Activated T-cell treated with anti-CD3 and anti-CD28 coated beads, Interleukin-2, amount 50 U/mL, for 48 hours (primary cell): ENCODE results near the gene SEMA4A.
A peak's percentile ranks its signal among the peaks of the same experiment; 100 is the strongest.
"Not testable (repeated sequence)": the region's sequence is repeated elsewhere in the genome, so short reads cannot be mapped to it uniquely, and the experiment has no call there.

ENCODE experiments used
- DNase-seq, 2 experiments: peaks; one replicate each; pipeline ENCODE4 v3.0.0-alpha.2; 2020

The SEMA4A gene

GRCh38 chr1:156198831-156199349 is 45.5 kb downstream of the SEMA4A start:
- DNase-seq, result peak in 1 of 2 experiments; percentile 61

DNA sequence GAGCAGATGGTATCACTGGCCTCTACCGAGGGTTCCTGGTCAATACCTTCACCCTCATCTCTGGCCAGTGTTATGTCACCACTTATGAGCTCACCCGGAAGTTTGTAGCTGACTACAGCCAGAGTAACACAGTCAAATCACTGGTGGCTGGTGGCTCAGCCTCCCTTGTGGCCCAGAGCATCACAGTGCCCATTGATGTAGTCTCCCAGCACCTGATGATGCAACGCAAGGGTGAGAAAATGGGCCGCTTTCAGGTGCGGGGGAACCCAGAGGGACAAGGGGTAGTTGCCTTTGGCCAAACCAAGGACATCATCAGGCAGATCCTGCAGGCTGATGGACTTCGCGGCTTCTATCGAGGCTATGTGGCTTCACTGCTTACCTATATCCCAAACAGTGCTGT is 46.7 kb downstream of the SEMA4A start:
- no peak for DNase-seq

- DNase-seq, result no peak
Measured at GRCh38 chr1:156203331-156203730, 49.9 kb downstream of the SEMA4A start.

- DNase-seq, result no peak
Measured at GRCh38 chr1:156204686-156205085, 51.3 kb downstream of the SEMA4A start.

DNA sequence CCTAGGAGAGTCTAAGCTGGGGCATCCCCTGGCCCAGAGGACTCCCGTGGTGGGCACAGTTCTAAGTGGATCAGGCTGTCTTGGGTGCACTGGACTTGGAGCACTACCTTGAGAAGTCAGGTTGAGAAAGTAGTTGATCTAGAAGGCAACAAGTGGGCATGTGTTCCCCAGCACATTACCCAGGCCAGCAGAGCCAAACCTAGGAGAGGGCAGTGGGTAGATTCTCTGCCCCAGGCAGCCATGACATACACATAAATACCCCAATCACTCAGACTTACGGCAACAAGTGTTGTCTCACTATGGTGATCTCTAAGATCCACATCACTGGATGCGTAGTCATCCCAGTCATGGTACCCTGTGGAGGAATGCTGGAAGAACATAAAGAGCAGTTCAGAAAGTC is 57.9 kb downstream of the SEMA4A start:
- DNase-seq, result no peak

GRCh38 chr1:156212130-156212529 is 58.7 kb downstream of the SEMA4A start:
- DNase-seq, result no peak

DNA sequence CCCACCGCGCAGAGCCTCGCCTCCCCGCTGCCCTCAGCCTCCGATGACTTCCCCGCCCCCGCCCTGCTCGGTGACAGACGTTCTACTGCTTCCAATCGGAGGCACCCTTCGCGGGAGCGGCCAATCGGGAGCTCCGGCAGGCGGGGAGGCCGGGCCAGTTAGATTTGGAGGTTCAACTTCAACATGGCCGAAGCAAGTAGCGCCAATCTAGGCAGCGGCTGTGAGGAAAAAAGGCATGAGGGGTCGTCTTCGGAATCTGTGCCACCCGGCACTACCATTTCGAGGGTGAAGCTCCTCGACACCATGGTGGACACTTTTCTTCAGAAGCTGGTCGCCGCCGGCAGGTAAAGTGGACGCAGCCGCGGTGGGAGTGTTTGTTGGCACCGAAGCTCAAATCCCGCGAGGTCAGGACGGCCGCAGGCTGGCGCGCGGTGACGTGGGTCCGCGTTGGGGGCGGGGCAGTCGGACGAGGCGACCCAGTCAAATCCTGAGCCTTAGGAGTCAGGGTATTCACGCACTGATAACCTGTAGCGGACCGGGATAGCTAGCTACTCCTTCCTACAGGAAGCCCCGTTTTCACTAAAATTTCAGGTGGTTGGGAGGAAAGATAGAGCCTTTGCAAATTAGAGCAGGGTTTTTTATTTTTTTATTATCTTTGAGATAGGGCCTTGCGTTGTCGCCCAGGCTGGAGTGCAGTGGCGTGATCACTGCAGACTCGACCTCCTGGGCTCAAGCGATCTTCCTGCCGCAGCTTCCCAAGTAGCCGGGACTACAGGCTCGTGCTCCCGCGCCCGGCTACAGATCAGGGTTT is 59.7 kb downstream of the SEMA4A start, which contains the start of gene PMF1:
Gene PMF1, plus strand, starts transcription at position 175 of the 811 bp plus-strand sequence. Its CDS starts 9 bp downstream, at position 184.
- peak; percentile 97 to 98 for DNase-seq

GRCh38 chr1:156213644-156213966 is 60.2 kb downstream of the SEMA4A start:
- DNase-seq, result no peak

DNA sequence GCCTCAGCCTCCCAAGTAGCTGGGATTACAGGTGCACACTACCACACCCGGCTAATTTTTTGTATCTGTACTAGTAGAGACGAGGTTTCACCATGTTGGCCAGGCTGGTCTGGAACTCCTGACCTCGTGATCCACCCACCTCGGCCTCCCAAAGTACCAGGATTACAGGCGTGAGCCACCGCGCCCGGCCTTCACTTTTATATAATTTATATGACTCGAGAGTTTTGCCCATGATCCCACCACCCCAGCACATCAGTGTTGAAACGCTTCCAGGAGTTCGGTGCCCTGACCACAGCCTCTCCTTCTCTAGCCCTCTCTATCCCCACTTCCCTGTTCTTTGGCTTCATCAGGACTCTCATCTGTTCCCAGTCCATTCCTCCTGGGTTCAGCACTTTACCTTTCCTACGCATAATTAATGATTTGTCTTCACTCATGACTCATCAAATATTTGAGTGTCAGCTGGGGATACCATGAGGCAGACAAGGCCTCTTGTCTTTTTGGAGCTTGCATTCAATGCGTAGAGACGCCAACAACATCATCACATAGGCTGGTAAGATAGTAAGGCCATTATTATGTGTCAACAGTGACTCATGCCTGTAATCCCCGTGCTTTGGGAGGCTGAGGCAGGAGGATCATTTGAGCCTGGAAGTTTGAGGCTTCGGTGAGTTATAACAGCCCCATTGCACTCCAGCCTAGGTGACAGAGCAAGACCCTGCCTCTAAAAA is 60.8 kb downstream of the SEMA4A start:
- DNase-seq, result peak; percentile 68 to 70

DNA sequence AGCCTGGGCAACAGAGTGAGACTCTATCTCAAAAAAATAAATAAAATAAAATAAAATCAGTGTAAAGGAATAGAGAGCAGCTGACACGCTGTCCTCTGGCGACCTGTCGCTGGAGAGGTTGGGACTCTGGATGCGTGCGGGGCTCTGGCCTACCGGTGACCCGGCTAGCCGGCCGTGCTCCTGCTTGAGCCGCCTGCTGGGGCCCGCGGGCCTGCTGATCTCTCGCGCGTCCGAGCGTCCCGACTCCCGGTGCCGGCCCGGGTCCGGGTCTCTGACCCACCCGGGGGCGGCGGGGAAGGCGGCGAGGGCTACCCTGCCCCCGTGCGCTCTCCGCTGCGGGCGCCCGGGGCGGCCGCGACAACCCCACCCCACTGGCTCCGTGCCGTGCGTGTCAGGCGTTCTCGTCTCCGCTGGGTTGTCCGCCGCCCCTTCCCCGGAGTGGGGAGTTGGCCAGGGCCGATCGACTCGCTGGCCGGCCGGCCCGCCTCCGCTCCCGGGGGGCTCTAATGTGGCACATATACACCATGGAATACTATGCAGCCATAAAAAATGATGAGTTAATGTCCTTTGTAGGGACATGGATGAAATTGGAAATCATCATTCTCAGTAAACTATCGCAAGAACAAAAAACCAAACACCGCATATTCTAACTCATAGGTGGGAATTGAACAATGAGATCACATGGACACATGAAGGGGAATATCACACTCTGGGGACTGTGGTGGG is 63.1 kb downstream of the SEMA4A start:
- not testable (repeated sequence) for DNase-seq

- DNase-seq, result no peak
Measured at GRCh38 chr1:156217871-156218270, 64.5 kb downstream of the SEMA4A start.

DNA sequence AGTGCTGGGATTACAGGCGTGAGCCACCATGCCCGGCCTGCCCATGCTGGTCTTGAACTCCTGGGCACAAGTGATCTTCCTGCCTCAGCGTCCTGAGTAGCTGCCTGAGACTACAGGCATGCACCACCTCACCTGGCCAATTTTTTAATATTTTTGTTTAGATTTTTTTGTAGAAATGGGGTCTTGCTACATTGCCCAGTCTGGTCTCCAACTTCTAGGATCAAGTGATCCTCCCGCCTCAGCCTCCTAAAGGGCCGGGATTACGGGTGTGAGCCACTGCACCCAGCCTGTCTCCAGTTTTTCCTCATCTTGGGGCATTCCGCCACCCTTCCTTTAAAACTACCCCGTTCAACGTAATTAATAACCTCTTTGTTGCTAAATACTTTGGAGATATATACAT is 66.8 kb downstream of the SEMA4A start:
- DNase-seq, result no peak

- peak in 1 of 2 experiments; percentile 57 for DNase-seq
Measured at GRCh38 chr1:156221986-156222692, 68.8 kb downstream of the SEMA4A start.

DNA sequence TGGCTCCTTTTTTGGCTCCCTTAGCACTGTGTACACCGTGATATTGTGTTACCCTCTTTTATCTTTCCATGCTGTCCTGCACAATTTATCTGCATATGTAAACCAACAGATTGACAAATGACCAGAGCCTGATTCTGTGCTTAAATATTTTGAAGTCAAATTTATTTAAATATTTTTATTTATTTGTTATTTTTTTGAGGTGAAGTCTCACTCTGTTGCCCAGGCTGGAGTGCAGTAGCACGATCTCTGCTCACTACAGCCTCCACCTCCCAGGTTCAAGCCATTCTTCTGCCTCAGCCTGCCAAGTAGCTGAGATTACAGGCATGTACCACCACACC is 72.3 kb downstream of the SEMA4A start:
- no peak for DNase-seq

DNA sequence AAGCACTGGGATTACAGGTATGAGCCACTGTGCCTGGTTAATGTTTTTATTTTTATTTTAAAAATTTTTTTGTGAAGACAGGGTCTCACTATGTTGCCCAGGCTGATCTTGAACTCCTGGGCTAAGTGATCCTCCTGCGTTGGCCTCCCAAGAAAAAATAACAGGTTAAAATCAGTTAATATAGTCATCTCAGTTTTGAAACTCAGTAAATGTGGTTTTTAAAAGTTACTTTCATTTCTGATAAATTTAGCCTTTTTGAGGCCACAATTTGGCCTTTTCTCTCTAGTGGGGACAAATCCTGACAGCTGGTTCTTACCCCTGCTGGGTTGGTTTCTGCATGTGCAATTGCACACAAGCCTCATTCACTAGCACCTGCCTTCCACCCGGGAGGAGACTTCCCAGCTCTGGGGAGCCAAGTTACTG is 72.7 kb downstream of the SEMA4A start:
- DNase-seq, result peak in 1 of 2 experiments; percentile 53

DNA sequence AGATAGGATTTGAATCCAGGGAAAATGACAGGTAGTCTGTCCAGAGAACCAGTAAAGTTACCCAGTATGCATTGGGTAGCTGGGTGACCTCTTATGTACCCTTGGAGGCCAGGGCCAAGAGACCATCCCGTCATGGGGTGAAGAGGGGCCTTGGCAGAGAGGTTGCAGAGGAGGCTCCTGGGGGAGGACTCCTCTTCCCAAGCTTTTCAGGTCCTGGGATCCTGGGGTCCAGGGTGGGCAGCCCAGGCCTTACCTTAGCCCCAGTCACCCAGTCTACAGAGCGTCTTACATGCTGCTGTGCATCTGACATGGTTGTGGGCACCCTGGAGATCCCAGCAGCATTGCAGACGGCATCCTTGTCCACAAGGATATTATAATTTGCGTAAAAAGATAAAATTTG is 73.4 kb downstream of the SEMA4A start:
- DNase-seq, result no peak
